GM18867 (cell line): Measurements from ENCODE around the gene MMD.
"Not testable (repeated sequence)": the region's sequence is repeated elsewhere in the genome, so short reads cannot be mapped to it uniquely, and the experiment has no call there.

Source experiments
- ATAC-seq: cut with Tn5 transposase; IDR thresholded peaks from one replicate; pipeline ENCODE4 v1.9.1; 2021; ENCODE audit warnings: mild to moderate bottlenecking, moderate library complexity; ENCODE audit not compliant: unreplicated experiment

The MMD gene

DNA sequence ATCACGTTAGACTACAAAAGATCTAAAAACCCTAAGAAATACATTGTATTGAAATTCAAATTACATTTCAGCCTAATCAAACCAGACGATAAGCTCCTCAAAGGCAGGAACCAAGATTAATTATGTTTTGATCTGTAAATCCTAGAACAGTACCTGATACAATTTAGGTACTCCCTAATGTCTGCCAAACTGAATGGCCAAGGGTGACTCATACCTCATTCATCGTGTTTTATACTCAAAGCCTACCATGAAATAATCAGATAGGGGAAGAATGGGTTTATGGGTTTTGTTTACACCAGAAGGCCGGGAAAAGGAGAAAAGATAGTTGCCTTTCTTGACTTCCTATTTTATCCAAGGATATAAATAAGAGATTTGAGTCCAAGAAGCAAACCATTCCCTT lies 19.3 kb downstream of the MMD start:
- ATAC-seq, result no peak

DNA sequence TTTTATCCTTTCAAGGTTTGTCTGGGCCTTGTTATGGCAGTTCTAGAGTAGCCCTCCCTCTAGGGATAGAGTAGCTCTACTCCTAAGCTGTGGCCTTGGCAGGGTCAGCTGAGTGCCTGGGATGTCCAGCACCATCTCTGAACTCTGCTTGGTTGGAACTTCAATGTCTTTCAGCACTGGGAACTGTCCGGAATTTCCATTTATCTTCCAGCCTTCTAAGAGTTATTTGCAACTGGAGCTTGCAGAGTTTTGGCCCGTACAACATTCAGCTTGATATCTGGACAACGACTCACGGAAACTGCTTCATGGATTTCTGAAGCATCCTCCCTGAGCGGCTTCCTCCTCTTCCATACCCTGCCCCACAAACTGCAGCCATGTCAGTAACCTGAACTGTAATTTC lies 22.9 kb downstream of the MMD start:
- ATAC-seq, result no peak

DNA sequence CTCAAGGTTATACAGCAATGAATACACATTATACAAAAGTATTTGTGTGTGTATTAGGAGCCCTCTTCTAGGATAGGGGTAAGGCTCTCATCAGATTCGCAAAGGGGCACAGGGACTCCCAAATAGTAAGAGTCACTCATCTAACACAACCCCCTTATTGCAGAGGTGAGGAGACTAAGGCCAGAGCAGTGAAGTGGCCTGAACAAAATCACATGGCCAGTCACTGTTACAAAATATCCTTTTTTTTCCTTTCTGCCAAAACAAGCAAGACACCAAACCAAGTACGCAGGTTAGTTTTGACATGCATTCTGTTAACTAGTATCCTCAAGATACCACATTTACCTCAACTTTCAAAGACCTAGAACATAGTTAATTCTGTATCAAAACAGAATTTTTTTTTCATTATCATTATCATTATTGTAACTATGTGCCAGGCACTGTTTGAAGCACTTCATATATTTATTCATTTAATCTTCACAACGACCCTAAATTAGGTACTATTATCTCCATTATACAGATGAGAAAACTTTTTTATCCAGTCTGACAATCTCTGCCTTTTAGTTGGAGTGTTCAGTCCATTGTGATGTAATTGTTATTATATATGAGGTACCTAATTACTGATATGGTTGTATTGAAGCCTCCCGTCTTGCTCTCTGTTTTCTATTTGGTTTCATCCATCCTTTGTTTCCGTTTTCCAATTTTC lies 25.7 kb downstream of the MMD start:
- no peak for ATAC-seq

DNA sequence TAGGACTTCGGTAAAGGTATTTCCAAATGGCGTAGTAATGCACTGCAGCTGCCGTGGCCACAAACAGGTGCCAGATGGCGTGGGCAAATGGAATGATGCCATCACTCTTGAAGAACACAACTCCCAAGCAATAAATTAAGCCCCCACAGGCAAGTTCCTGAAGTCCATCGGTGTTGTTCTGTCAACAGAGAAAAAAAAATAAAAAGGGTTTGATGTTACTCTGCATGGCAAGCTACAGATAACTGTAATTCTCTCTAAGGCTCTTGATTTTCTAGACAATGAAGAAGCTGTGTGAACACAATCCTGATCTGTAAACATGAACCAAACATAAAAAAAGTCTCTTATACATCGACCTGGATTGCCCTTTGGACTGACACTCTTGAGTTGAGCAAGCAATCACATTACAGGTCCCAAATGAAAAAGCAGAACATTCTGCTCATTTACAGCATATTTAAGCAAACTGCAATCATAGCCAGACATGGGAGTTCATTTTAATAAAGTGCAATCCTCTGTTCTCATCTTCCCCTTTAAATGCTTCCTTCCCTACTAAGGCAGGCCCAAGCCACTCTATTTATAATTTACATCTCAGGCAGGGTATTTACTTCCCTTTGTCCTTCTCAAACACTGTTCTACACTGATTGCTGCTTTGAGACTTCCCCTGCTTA lies 27.1 kb downstream of the MMD start:
- ATAC-seq, result no peak

DNA sequence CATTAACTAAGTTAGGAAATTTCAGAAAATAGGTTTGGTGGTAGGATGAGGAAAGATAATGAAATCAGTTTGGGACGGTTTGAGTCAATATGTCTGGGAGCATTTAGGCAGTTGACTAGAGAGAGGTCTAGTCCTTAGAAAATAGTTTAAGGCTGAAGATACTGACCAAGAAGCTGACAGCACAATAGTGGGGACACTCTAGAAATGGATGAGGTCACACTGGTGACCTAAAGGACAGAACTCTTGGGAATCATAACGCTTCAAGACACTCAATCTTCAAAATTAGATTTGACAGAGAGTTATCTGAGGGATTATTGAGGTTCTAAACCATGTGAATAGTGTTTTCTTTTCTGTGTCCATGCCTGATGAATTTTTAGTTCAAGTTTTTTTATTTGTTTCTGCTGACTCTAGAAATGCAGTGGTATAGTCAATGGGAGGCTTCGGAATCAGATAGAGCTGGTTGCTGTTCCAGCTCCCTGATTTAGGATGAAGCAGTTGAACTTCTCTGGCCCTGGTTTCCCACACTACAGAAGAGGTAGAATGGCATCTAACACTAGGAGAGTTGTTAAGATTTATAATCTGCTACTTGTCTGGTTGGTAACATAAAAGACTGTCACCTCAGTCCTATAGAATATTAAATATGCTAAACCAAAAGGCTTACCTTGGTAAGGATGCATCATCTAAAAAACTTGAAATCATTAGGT lies 29.7 kb downstream of the MMD start:
- ATAC-seq, result no peak

DNA sequence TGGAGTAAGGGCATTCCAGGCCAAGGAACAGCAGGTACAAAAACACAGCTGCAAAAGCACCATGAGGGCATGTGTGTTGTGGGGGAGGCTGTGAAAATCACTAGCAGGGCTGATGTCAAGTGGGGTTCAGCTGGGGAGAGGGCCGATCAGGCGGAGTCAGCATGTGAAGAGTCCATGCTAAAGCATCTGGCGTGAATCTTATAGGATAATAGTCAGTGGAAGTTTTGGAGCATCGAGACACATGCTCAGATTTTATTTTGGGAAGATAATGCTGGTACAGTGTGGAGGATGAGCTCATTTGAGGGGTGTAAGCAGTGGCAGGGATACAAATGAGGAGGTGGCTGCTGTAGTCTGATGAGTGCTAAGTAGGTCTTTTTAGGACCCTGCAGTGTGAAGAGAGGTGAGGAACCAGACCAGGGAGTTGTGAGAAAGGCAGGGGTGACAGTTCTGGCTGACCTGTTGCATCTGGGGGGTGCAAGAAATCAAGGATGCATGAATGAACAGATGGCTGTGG lies 30.3 kb downstream of the MMD start:
- ATAC-seq, result no peak

DNA sequence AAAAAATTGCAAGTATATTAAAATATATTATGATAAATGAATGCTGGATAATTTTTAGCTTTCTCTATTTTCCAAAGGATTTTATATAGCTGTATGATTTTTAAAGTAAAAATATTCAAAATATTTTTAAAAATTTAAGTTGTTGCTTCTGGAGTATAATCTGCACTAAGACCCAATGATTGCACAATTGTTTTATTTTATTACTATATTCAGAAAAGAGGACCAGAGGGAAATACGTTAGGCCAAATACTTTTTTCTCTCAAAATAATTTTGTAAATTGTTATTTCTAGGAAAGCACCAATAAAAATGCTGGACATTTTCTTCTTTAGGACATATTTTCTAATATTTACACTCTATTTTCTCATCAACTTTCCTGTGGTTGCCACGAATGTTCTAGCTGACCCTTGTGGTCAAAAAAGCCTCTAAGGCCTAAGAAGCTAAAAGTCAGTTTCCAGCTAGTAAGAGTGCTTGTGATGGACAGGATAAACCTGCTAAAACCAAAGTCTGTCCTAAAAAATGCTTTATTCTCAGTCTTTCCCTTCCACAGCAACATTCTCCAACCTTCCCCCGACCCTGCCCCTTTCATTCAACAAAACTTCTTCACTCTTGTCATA lies 31.2 kb downstream of the MMD start:
- ATAC-seq, result no peak

DNA sequence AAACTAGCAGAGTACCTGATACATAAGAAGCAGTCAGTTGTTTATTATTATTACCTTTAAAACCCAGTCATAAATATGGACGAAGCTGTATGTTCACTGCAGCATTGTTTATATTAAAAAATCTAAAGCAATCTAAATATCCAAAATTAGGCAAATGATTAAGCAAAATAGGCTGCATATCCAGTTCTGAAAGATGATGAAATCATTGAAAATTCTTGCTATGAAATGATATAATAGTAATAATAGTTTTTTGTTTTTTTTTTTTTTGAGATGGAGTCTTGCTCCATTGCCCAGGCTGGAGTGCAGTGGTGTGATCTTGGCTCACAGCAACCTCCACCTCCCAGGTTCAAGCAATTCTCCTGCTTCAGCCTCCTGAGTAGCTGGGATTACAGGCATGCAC lies 31.9 kb downstream of the MMD start:
- ATAC-seq, result not testable (repeated sequence)

DNA sequence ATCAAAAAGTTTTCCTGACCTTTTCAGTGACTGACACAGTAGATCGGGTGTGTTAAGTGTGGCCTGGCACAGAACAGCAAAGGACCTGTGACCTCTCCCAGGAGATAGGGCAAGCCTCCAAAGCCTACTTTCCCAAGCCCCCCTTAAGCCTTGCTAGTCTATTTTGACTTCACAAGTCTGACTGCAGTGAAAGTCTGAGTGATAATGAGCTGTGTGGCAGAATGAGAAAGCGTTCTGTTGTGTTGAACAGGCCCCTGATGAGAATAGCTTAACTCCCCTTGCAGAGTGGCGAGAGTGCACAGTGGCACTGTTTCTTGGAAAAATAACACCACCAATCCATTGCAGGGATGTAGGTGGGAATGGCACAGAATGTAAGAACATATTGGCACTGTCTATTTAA lies 32.8 kb downstream of the MMD start:
- ATAC-seq, result no peak

DNA sequence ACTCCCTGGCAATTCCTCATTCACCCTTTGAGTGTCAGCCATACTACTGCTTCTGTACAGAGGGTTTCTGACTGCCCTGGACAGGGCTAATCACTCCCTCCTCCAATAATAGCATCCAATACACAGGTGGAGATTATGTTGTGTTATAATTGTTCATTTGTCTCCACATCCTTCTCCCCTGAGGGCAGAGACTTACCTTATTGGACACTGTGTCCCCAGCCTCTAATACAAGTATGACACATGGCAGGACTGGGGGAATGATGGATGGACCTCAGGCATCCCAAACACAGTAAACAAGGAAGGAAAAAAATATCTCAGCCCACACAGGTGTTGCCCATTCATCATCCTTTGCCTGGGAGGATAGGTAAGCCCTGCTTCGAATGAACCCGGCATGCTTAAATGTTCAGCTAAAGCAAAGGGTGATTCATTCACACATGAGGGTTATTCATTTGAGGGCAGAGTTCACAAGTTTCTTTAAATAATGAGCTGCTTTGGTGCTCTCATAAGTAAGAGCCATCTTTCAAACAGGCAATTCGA lies 34.8 kb downstream of the MMD start:
- ATAC-seq, result no peak

DNA sequence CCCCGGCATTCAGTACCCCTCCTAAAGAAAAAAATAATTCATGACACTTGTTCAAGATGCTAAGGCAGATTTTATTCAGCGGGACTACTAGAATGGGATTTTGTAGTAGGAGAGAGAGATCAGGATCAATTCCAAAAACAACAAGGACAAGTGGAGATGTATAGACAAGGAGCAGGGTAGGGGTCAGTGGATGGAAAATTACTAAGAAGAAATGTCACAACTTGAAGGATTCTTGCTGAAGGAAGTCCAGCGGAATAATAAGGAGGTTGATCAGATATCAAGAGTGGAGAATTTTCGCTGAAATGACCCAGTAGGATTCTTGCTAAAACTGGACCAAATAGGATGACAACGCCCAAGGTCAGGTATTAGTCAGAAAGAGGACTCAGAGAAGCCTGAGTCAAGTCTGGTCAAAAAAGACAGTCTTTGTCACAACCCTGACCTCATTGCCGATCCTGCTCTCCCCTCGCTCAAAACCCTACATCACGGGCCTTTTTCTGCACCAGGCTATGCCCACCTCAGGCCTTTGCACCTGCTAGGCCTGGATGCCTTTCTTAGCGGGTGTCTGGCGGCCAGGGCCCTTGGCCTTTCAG lies 36.9 kb downstream of the MMD start:
- ATAC-seq, result no peak

DNA sequence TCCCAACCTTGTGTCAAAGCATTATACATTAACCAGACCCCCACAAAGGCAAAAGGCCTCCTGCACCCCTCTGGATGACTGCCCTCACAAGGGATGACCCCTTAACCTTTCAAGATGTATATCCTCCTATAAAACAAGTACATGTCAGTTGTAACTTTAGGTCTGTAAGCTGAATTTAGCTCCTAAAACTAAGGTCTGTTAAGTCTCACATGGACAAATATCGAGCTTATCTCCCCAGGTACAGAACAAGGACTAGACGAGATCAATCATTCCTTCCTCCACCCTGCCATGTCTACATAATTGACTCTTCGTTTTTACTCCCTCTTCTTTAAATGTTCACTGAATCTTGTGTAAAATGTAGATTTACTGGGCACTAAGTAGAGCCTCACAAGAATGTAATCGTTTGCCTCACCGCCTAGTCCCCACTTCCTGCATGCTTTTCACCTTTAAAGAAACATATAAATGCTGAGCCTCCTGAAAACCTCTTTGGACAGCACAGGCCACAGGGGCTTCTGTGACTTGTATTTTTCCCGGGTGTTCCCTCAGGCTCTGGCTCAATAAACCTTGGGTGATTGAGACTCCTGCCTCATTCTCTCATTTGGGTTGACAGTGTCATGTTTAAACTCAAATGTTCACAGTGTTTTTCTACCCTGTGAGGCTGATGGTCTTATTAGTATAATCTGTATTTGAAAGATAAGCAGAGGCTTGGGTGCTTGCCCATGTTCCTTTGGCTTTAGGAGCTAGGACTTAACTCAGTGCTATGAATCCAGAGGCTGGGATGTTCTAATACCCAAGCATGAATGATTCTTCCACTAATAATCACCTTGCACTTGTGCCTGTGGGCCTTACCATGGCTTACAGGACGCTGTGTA lies 37.6 kb downstream of the MMD start:
- ATAC-seq, result no peak

DNA sequence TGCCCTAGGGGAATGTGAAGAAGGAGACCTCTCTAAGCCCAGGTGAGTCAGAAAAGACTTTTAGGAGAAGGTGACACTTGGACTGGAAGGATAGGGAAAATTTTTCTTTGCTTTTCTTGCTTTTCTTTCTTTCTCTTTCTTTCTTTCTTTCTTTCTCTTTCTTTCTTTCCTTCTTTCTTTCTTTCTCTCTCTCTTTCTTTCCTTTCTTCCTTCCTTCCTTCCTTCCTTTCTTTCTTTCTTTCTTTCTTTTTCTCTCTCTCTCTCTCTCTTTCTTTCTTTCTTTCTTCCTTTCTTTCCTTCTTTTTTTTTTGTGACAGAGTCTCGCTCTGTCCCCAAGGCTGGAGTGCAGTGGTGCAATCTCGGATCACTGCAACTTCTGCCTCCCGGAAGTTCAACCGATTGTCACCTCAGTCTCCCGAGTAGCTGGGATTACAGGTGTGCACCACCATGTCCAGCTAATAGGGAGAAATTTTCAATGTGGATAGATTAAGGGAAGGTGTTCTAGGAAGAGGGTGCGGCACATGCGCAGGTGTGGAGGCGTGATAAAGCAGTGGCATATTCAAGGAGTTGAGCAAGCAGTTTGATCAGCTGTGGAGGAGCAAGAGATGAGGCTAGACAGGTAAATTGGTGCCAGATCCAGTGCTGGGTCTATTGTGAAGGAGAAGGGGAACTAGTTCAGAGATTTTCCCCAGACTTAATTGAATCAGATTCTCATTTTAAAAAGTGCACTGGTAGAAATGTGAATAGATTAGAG lies 40.4 kb downstream of the MMD start:
- ATAC-seq, result no peak

DNA sequence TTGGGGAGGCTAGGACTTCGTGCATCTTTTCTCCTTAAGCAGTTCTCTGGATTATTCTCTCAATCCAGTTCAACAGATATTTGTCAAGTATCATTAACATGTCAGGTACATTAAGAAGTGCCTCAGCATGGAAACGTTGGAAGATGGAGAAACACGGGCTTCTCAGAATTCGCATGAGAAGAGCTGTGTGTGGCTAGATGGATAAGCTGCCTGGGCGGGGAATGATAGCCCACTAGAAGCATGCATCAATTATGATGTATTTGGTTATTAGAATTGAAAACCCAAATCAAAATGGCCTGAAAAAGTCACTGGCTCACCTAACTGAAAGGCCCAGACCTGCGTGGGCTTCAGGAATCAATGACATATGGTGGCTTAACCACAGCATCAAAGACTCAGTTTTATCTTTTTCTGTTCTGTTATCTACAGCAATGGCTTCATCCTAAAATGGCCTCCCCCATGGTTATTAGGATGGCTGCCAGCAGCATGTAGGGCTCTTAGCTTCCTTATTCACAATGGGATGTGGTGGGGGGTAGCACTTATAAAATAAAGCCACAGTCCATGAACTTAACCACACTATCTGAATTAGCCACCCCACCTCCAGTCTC lies 43.9 kb downstream of the MMD start:
- no peak for ATAC-seq

DNA sequence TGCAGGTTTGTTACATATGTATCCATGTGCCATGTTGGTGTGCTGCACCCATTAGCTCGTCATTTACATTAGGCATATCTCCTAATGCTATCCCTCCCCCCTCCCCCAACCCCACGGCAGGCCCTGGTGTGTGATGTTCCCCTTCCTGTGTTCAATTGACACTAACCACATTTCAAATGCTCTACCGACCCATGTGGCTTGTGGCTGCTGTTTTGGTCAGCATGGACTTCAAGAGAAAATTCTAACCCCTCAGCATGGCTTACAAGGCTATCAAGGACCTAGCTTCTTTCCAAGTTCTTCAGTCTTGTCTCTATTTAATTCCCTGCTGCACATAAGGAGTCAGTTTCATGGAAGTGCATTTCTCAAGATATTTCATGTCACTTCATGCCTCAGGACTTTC lies 52.9 kb downstream of the MMD start:
- no peak for ATAC-seq

DNA sequence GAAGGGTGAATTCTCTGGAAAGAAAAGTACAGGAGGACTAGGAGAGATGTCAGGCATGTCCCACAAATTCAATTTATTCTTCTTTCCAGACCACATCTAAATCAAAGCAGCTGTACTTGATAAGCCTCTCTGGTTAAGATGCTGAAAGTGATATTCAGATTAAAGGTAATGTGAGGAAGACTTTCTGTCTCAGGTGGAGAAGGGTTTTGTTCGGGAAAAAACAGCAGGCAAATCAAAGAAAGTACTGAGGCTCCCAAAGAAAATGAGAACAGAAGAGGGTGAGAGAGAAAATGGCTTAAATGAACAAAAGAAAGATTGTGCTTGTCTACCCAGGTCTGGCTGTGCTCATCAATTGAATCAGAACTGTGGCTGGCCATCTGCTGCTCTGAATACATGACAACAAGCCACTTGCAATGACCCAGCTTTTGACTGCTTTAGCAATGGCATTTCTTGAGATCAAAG lies 55.6 kb downstream of the MMD start:
- no peak for ATAC-seq

DNA sequence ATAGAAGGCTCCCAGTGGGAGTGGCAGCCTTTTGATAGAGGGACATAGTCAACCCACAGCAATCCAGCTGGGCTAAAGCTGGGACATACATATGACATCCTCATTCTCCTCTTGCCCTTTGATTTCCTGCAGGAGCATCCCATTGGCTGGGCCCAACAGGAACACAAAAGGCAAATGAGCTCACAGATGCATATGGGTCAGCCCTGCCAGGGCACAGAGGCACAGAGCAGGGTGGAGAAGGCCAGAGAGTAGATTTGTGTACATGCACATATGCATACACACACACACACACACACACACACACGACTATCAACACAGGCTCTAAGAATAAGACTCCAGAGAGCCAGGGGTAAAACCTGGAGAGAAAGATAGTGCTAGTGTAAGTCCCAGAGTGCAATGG lies 58.6 kb downstream of the MMD start:
- no peak for ATAC-seq

DNA sequence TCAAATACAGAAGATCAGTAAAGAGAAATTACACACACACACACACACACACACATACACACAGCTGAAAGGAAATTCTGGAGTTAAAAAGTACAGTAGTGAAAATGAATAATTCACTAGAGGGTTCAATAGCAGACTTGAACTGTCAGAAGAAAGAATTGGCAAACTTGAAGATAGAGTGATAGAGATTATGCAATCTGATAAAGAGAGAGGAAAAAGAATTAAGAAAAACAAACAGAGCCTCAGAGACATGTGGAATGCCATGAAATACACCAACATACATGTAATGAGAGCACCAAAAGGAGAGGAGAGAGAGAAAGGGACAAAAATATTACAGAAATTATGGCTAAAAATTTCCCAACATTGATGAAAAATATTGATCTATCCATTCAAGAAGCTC lies 60.7 kb downstream of the MMD start:
- no peak for ATAC-seq
